NCI-H2227 (cell line): Measurements from ENCODE around the gene STK39.

Experiments
- DNase-seq: peaks from one replicate; lab custom pipeline; 2025; ENCODE audit not compliant: unreplicated experiment; lab: John Stamatoyannopoulos, UW

STK39 gene

GRCh38 chr2:168021800-168022587 is 225.4 kb downstream of the STK39 start:
- no peak for DNase-seq

GRCh38 chr2:168015274-168015953 is 232.0 kb downstream of the STK39 start:
- no peak for DNase-seq

- DNase-seq: no peak
These were observed 237.5 kb downstream of the STK39 start for GRCh38 chr2:168009900-168010299.

- DNase-seq: no peak
These were observed 238.7 kb downstream of the STK39 start for GRCh38 chr2:168008646-168009195.

- no peak for DNase-seq
These were observed 240.9 kb downstream of the STK39 start for GRCh38 chr2:168006498-168006897.

- DNase-seq: no peak
These were observed 241.8 kb downstream of the STK39 start for GRCh38 chr2:168005586-168005985.

- DNase-seq: no peak
These were observed 243.5 kb downstream of the STK39 start for GRCh38 chr2:168003876-168004275.

- no peak for DNase-seq
These were observed 245.3 kb downstream of the STK39 start for GRCh38 chr2:168002021-168002553.

GRCh38 chr2:167992278-167992677 is 255.1 kb downstream of the STK39 start:
- DNase-seq: no peak

- no peak for DNase-seq
These were observed 257.3 kb downstream of the STK39 start for GRCh38 chr2:167990062-167990461.

GRCh38 chr2:167988296-167988695 is 259.1 kb downstream of the STK39 start:
- DNase-seq: no peak

GRCh38 chr2:167987558-167987957 is 259.8 kb downstream of the STK39 start:
- no peak for DNase-seq

- no peak for DNase-seq
These were observed 260.4 kb downstream of the STK39 start for GRCh38 chr2:167987026-167987425.

GRCh38 chr2:167986223-167986622 is 261.2 kb downstream of the STK39 start:
- DNase-seq: no peak

GRCh38 chr2:167981945-167982344 is 265.4 kb downstream of the STK39 start:
- no peak for DNase-seq

GRCh38 chr2:167980439-167980838 is 267.0 kb downstream of the STK39 start:
- no peak for DNase-seq

GRCh38 chr2:167972746-167973145 is 274.6 kb downstream of the STK39 start:
- DNase-seq: no peak

GRCh38 chr2:167972020-167972419 is 275.4 kb downstream of the STK39 start:
- no peak for DNase-seq

- DNase-seq: no peak
These were observed 280.2 kb downstream of the STK39 start for GRCh38 chr2:167966937-167967913.

GRCh38 chr2:167965907-167966761 is 281.3 kb downstream of the STK39 start:
- no peak for DNase-seq
